MCF 10A (cell line): ENCODE results near the gene RCL1. TPM values are rescaled to one million over a fixed set of nuclear protein-coding genes. Genes with fewer than 3 reads are reported as not detected.

Experiments used
- BruUV-seq: library from RNA; stranded (reverse); fragments of 400-500 nt; replicated peaks from 2 replicates; lab custom pipeline; 2021; lab: Mats Ljungman, UMichigan
- CTCF ChIA-PET: fragments of 300-600 bp; sonication (Branson Sonifier 250); formaldehyde crosslinking; extraction: SDS; loops from one replicate; lab custom pipeline; 2021; ENCODE audit warnings: antibody characterized with exemption, inconsistent platforms; lab: Yijun Ruan, JAX
- POLR2A ChIA-PET: fragments of 300-600, 350-650 bp; sonication (Branson Sonifier 250); formaldehyde crosslinking; extraction: SDS; loops from one replicate; lab custom pipeline; 2020; ENCODE audit warnings: antibody characterized with exemption, inconsistent platforms; lab: Yijun Ruan, JAX
- DNase-seq: peaks from one replicate; pipeline ENCODE4 v3.0.0-alpha.2; 2018; ENCODE audit not compliant: unreplicated experiment
- H3K27ac Mint-ChIP-seq: one replicate; pipeline ENCODE4 v1.8.0; 2022; ENCODE audit warnings: mild to moderate bottlenecking, low read depth, mixed read lengths; ENCODE audit not compliant: unreplicated experiment
- H3K27me3 Mint-ChIP-seq: one replicate; pipeline ENCODE4 v1.8.0; 2022; ENCODE audit warnings: mixed read lengths; ENCODE audit not compliant: insufficient read depth, unreplicated experiment
- H3K36me3 Mint-ChIP-seq: one replicate; pipeline ENCODE4 v1.8.0; 2022; ENCODE audit warnings: mild to moderate bottlenecking, moderate library complexity, mixed read lengths; ENCODE audit not compliant: insufficient read depth, unreplicated experiment
- H3K4me1 Mint-ChIP-seq: one replicate; pipeline ENCODE4 v1.8.0; 2022; ENCODE audit warnings: mixed read lengths; ENCODE audit not compliant: insufficient read depth, unreplicated experiment
- H3K4me3 Mint-ChIP-seq: one replicate; pipeline ENCODE4 v1.8.0; 2022; ENCODE audit warnings: mild to moderate bottlenecking, moderate library complexity, mixed read lengths; ENCODE audit not compliant: unreplicated experiment
- H3K9me3 Mint-ChIP-seq: one replicate; pipeline ENCODE4 v1.8.0; 2022; ENCODE audit warnings: mixed read lengths; ENCODE audit not compliant: unreplicated experiment
- intact Hi-C: fragments of 100-400 bp; cut with micrococcal nuclease; formaldehyde crosslinking; loops from 2 replicates; pipeline ENCODE4 v1.14.1; 2022
- total RNA-seq: library from RNA; stranded (reverse); gene quantifications from 2 replicates; pipeline ENCODE4 v1.2.3, GENCODE V29; 2022
- TF ChIP-seq, protein P1 (sequence below): fragments of 200-600 bp; IDR thresholded peaks from one replicate; pipeline ENCODE4 v1.8.0; 2022; ENCODE audit warnings: antibody characterized with exemption, mild to moderate bottlenecking; ENCODE audit not compliant: unreplicated experiment

Gene RCL1
- total RNA-seq, 1 experiment from 2014 or later = 27.8 TPM

DNA sequence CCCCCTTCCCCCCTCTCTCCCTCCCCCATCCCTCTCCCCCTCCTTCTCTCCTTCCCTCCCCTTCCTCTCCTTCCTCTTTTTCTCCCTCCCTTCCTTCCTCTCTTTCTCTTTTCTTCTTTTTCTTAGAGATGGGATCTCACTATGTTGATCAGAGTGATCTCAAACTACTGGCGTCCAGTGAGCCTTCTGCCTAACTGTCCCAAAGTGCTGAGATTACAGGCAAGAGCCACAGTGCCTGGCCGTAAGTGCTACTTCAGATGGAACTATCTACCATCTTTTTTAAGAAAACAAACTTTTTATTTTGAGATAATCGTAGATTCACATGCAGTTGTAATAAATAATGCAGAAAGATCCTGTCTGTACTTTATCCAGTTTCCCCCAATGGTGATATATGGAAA lies 6.3 kb downstream of the RCL1 start:
- no peaks in the 10 kb centered on the region for H3K27me3 Mint-ChIP-seq
- ChIA-PET CTCF (interaction anchor here (0.7 to 11.2 kb wide), 2 partner anchors 40 to 1016 kb away, joined by 3 to 175 read pairs; no protein-coding TSS in a partner anchor), POLR2A (no interaction called here)
- no peaks in the 10 kb centered on the region for H3K9me3 Mint-ChIP-seq
- H3K27ac Mint-ChIP-seq = no peak overlapping the region
- no TSS peak for BruUV-seq
- H3K4me3 Mint-ChIP-seq = no peak overlapping the region
- peaks cover 27% of the 10 kb centered on the region for H3K4me1 Mint-ChIP-seq
- TF ChIP-seq, protein P1, sequence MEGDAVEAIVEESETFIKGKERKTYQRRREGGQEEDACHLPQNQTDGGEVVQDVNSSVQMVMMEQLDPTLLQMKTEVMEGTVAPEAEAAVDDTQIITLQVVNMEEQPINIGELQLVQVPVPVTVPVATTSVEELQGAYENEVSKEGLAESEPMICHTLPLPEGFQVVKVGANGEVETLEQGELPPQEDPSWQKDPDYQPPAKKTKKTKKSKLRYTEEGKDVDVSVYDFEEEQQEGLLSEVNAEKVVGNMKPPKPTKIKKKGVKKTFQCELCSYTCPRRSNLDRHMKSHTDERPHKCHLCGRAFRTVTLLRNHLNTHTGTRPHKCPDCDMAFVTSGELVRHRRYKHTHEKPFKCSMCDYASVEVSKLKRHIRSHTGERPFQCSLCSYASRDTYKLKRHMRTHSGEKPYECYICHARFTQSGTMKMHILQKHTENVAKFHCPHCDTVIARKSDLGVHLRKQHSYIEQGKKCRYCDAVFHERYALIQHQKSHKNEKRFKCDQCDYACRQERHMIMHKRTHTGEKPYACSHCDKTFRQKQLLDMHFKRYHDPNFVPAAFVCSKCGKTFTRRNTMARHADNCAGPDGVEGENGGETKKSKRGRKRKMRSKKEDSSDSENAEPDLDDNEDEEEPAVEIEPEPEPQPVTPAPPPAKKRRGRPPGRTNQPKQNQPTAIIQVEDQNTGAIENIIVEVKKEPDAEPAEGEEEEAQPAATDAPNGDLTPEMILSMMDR = no peak
- intact Hi-C loops = loop anchor here (5.0 kb wide), 1 partner anchor 37 kb away; no protein-coding TSS in a partner anchor
- no peak for DNase-seq
- peaks cover 13% of the 10 kb centered on the region for H3K36me3 Mint-ChIP-seq

DNA sequence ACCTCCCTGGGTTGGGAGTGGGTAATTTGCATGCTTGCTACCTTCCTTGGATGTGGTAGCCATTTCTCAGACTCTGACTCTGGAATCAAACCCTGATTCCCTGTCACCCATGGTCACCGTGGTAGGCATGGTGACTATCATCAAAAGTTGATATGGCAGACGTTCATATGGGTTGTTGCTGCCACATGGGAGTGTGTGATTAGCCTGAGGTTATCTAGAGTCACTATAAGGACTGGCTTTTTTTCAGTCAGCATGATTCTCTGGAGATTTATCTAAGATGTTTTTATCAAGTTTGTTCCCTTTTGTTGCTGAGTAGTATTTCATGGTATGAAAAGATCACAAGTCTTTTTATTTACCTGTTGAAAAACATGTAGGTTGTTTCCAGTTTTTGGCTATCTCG lies 7.0 kb downstream of the RCL1 start:
- no peak overlapping the region for H3K27ac Mint-ChIP-seq
- intact Hi-C loops = loop anchor here (5.0 kb wide), 1 partner anchor 37 kb away; no protein-coding TSS in a partner anchor
- TF ChIP-seq, protein P1 = no peak
- H3K36me3 Mint-ChIP-seq = peaks cover 18% of the 10 kb centered on the region
- no peaks in the 10 kb centered on the region for H3K9me3 Mint-ChIP-seq
- no peak for DNase-seq
- POLR2A ChIA-PET = no interaction called here
- CTCF ChIA-PET = interaction anchor here (0.6 kb wide), 1 partner anchor 47 kb away, joined by 3 read pairs; no protein-coding TSS in a partner anchor
- peaks cover 20% of the 10 kb centered on the region for H3K4me1 Mint-ChIP-seq
- no TSS peak for BruUV-seq
- no peaks in the 10 kb centered on the region for H3K27me3 Mint-ChIP-seq
- H3K4me3 Mint-ChIP-seq = no peak overlapping the region

GRCh38 chr9:4801156-4801555 lies 8.4 kb downstream of the RCL1 start:
- ChIA-PET CTCF (interaction anchor here (0.6 to 0.8 kb wide), 3 partner anchors 30 to 1766 kb away, joined by 3 read pairs; no protein-coding TSS in a partner anchor), POLR2A (interaction anchor here (0.7 kb wide), 1 partner anchor 8 kb away, joined by 3 read pairs; no protein-coding TSS in a partner anchor)
- Mint-ChIP-seq H3K4me3 (no peak overlapping the region), H3K27me3 (no peaks in the 10 kb centered on the region), H3K36me3 (peaks cover 20% of the 10 kb centered on the region), H3K9me3 (peaks cover 10% of the 10 kb centered on the region), H3K27ac (no peak overlapping the region), H3K4me1 (peaks cover 12% of the 10 kb centered on the region)
- TF ChIP-seq, protein P1 = no peak
- BruUV-seq = no TSS peak
- intact Hi-C loops = no loop called here
- DNase-seq = no peak

GRCh38 chr9:4803670-4804530 lies 11.2 kb downstream of the RCL1 start:
- no TSS peak for BruUV-seq
- no peak for DNase-seq
- Mint-ChIP-seq H3K36me3 (peaks cover 20% of the 10 kb centered on the region), H3K9me3 (peaks cover 10% of the 10 kb centered on the region), H3K27ac (no peak overlapping the region), H3K27me3 (no peaks in the 10 kb centered on the region), H3K4me3 (no peak overlapping the region), H3K4me1 (peaks cover 10% of the 10 kb centered on the region)
- ChIA-PET CTCF (interaction anchor here (0.6 to 2.1 kb wide), 4 partner anchors 10 to 646 kb away, joined by 3 to 7 read pairs (median 4); partner anchors contain the start of gene CD274), POLR2A (interaction anchor here (0.6 kb wide), 1 partner anchor 1835 kb away, joined by 3 read pairs; no protein-coding TSS in a partner anchor)
- intact Hi-C loops = no loop called here
- TF ChIP-seq, protein P1 = no peak
